Measurements from ENCODE around the gene MRPL24. TPM values are rescaled to one million over a fixed set of nuclear protein-coding genes. Genes with fewer than 3 reads are reported as not detected.
A peak's percentile ranks its signal among the peaks of the same experiment; 100 is the strongest.

MRPL24 gene
- total and polyA plus RNA-seq, 9 of the 15 experiments (the other 6 are each of a cell fraction or from before 2014, with no cell fraction given), result 74.3 to 267 (median 113) TPM

- peak; percentile 79 for TF ChIP-seq PRDM10 (IDR thresholded peaks at IDR 0.05; ENCODE audit: partially characterized antibody)
- peak; percentile 66 for TF ChIP-seq TAF1 (IDR thresholded peaks at IDR 0.05; ENCODE audit: control insufficient read depth, extremely low read depth, insufficient read depth, low read length, severe bottlenecking)
- no peak for TF ChIP-seq STAT5B (CRISPR knock-in tag; IDR thresholded peaks at IDR 0.05)
- peak; percentile 68; the same call in 1 of the 2 replicates for TF ChIP-seq ZNF589 (CRISPR knock-in tag; IDR thresholded peaks at IDR 0.05; ENCODE audit: low read depth)
- no peak for TF ChIP-seq MYBL2 (IDR thresholded peaks at IDR 0.05; ENCODE audit: low read depth)
- TF ChIP-seq MYBL2 (CRISPR knock-in tag; IDR thresholded peaks at IDR 0.05; ENCODE audit: borderline replicate concordance), result no peak
- no peak for TF ChIP-seq ZHX1 (conservative IDR thresholded peaks at IDR 0.05; ENCODE audit: low read length)
- TF ChIP-seq ESRRB (CRISPR knock-in tag; IDR thresholded peaks at IDR 0.05; ENCODE audit: borderline replicate concordance), result no peak
- TF ChIP-seq TCF3 (CRISPR knock-in tag; IDR thresholded peaks at IDR 0.05), result 0 out of 2 replicates have a peak, but pooled peaks have one; percentile 2
- no peak; the same call in none of the 2 replicates for TF ChIP-seq ERF (CRISPR knock-in tag; IDR thresholded peaks at IDR 0.05)
- TF ChIP-seq, protein P1, sequence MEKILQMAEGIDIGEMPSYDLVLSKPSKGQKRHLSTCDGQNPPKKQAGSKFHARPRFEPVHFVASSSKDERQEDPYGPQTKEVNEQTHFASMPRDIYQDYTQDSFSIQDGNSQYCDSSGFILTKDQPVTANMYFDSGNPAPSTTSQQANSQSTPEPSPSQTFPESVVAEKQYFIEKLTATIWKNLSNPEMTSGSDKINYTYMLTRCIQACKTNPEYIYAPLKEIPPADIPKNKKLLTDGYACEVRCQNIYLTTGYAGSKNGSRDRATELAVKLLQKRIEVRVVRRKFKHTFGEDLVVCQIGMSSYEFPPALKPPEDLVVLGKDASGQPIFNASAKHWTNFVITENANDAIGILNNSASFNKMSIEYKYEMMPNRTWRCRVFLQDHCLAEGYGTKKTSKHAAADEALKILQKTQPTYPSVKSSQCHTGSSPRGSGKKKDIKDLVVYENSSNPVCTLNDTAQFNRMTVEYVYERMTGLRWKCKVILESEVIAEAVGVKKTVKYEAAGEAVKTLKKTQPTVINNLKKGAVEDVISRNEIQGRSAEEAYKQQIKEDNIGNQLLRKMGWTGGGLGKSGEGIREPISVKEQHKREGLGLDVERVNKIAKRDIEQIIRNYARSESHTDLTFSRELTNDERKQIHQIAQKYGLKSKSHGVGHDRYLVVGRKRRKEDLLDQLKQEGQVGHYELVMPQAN (IDR thresholded peaks at IDR 0.05; ENCODE audit: borderline replicate concordance), result peak; percentile 98
- peak; percentile 98 for TF ChIP-seq GABPA (tag; conservative IDR thresholded peaks at IDR 0.05; ENCODE audit: low read depth)
- TF ChIP-seq DDX20 (tag; IDR thresholded peaks at IDR 0.05; ENCODE audit: low read depth), result no peak
- TF ChIP-seq RB1 (IDR thresholded peaks at IDR 0.05; ENCODE audit: low read depth), result peak; percentile 36; the same call in 1 of the 2 replicates
- TF ChIP-seq, protein P2, sequence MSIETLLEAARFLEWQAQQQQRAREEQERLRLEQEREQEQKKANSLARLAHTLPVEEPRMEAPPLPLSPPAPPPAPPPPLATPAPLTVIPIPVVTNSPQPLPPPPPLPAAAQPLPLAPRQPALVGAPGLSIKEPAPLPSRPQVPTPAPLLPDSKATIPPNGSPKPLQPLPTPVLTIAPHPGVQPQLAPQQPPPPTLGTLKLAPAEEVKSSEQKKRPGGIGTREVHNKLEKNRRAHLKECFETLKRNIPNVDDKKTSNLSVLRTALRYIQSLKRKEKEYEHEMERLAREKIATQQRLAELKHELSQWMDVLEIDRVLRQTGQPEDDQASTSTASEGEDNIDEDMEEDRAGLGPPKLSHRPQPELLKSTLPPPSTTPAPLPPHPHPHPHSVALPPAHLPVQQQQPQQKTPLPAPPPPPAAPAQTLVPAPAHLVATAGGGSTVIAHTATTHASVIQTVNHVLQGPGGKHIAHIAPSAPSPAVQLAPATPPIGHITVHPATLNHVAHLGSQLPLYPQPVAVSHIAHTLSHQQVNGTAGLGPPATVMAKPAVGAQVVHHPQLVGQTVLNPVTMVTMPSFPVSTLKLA (conservative IDR thresholded peaks at IDR 0.05), result peak; percentile 96 to 98
- no peak for TF ChIP-seq ZNF24 (IDR thresholded peaks at IDR 0.05)
- no peak for TF ChIP-seq CBX2 (IDR thresholded peaks at IDR 0.05; ENCODE audit: insufficient read depth, low read length, poor library complexity, severe bottlenecking)
Observed at GRCh38 chr1:156740741-156741480, at the start of gene MRPL24 (continued).
